Thyroid gland (tissue), 4 donors: ENCODE results near the gene RCOR2.

Source experiments
- POLR2A ChIP-seq, 2 donors: fragments of 450-650 bp; IDR thresholded peaks; one replicate each; pipeline ENCODE4 v1.6.1; 2017; ENCODE audit warnings: antibody characterized with exemption in 2 of 2, mild to moderate bottlenecking in 2 of 2, moderate library complexity in 1 of 2
- TF ChIP-seq, protein P1 (sequence below), 6 experiments: fragments of 200-600 bp in 3 of 6; fragments of 450-650 bp in 3 of 6; sonication (generic) in 3 of 6; IDR thresholded peaks; one replicate each; pipeline ENCODE4 v1.5.1; 2016 to 2019; ENCODE audit warnings: antibody characterized with exemption in 6 of 6, mild to moderate bottlenecking in 2 of 6, inconsistent platforms in 1 of 6, moderate library complexity in 1 of 6

DNA sequence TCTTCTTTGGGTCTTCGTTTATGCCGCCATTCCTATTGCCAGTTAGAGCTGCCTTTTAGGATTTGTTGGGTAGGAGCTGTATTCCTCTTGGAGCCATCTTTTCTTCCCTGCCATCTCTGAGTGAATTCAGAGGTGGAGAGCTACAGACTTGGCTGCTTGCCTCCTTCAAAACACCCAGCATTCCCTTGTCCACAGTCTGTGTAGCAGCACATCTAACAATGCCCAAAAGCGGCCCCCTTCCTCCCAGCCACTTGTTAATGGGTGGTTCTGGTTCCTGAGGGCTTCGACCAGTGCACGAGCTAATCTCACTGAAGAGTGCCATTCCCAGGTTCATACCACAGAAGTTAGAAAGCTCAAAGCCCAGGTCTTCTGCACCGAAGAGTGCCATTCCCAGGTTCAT lies 40.3 kb downstream of the RCOR2 start:
- TF ChIP-seq, protein P1, sequence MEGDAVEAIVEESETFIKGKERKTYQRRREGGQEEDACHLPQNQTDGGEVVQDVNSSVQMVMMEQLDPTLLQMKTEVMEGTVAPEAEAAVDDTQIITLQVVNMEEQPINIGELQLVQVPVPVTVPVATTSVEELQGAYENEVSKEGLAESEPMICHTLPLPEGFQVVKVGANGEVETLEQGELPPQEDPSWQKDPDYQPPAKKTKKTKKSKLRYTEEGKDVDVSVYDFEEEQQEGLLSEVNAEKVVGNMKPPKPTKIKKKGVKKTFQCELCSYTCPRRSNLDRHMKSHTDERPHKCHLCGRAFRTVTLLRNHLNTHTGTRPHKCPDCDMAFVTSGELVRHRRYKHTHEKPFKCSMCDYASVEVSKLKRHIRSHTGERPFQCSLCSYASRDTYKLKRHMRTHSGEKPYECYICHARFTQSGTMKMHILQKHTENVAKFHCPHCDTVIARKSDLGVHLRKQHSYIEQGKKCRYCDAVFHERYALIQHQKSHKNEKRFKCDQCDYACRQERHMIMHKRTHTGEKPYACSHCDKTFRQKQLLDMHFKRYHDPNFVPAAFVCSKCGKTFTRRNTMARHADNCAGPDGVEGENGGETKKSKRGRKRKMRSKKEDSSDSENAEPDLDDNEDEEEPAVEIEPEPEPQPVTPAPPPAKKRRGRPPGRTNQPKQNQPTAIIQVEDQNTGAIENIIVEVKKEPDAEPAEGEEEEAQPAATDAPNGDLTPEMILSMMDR (IDR thresholded peaks at IDR 0.05): no peak
- no peak for TF ChIP-seq POLR2A (IDR thresholded peaks at IDR 0.05)
